Naive thymus-derived CD4-positive, alpha-beta T cell (primary cell): Measurements from ENCODE around the gene FUBP3. TPM values are rescaled to one million over a fixed set of nuclear protein-coding genes. Genes with fewer than 3 reads are reported as not detected.

Source experiments
- ATAC-seq: fragments of 150-1000 bp; cut with Tn5 transposase; 2 replicates; pipeline ENCODE4 v1.10.0; 2021; ENCODE audit warnings: mild to moderate bottlenecking, moderate library complexity
- CTCF ChIA-PET: fragments of 350-600 bp; sonication (Branson Sonifier 250); formaldehyde crosslinking; loops from one replicate; lab custom pipeline; 2021; ENCODE audit warnings: antibody characterized with exemption; lab: Charles Lee
- POLR2A ChIA-PET: fragments of 350-600 bp; sonication (Branson Sonifier 250); formaldehyde crosslinking; loops from one replicate; lab custom pipeline; 2021; ENCODE audit warnings: antibody characterized with exemption, inconsistent platforms; lab: Charles Lee
- DNase-seq, 9 donors: peaks; one replicate each; pipeline versions ENCODE4 v3.0.0 to v3.0.0-alpha.2; 2020 to 2022; ENCODE audit warnings: mixed read lengths in 1 of 9
- H3K27ac ChIP-seq: one replicate; pipeline ENCODE4 v1.7.0; 2013; ENCODE audit warnings: mild to moderate bottlenecking, low read depth, low read length, moderate library complexity
- H3K27me3 ChIP-seq, 2 donors: one replicate each; pipeline ENCODE4 v1.7.0; 2013; ENCODE audit warnings: low read length in 2 of 2, mild to moderate bottlenecking in 2 of 2, moderate library complexity in 2 of 2; ENCODE audit not compliant: control insufficient read depth in 2 of 2, insufficient read depth in 2 of 2
- H3K36me3 ChIP-seq, 3 experiments: 1 replicate in 2 of 3; 2 replicates in 1 of 3; pipeline ENCODE4 v1.7.0; 2013; ENCODE audit warnings: low read length in 3 of 3, mild to moderate bottlenecking in 3 of 3, moderate library complexity in 1 of 3; ENCODE audit not compliant: insufficient read depth in 3 of 3, control insufficient read depth in 2 of 3
- H3K4me1 ChIP-seq, 2 donors: one replicate each; pipeline ENCODE4 v1.7.0; 2013; ENCODE audit warnings: low read length in 2 of 2, mild to moderate bottlenecking in 2 of 2, moderate library complexity in 1 of 2; ENCODE audit not compliant: control insufficient read depth in 2 of 2, insufficient read depth in 2 of 2
- H3K4me3 ChIP-seq: 2 replicates; pipeline ENCODE4 v1.7.0; 2013; ENCODE audit warnings: mild to moderate bottlenecking, low read length
- H3K9me3 ChIP-seq, 3 experiments: 1 replicate in 2 of 3; 2 replicates in 1 of 3; pipeline ENCODE4 v1.7.0; 2013; ENCODE audit warnings: low read length in 3 of 3; ENCODE audit not compliant: control insufficient read depth in 2 of 3
- H3K27ac Mint-ChIP-seq, 9 donors: one replicate each; pipeline ENCODE4 v1.8.0; 2020 to 2022; ENCODE audit warnings: mixed read lengths in 9 of 9, mild to moderate bottlenecking in 8 of 9, moderate library complexity in 5 of 9, inconsistent platforms in 2 of 9
- H3K27me3 Mint-ChIP-seq, 5 donors: one replicate each; pipeline ENCODE4 v1.8.0; 2021 to 2022; ENCODE audit warnings: mixed read lengths in 5 of 5, mild to moderate bottlenecking in 1 of 5
- H3K36me3 Mint-ChIP-seq, 5 donors: one replicate each; pipeline ENCODE4 v1.8.0; 2020 to 2022; ENCODE audit warnings: mixed read lengths in 5 of 5, mild to moderate bottlenecking in 3 of 5, inconsistent platforms in 1 of 5
- H3K4me1 Mint-ChIP-seq, 7 donors: one replicate each; pipeline ENCODE4 v1.8.0; 2020 to 2022; ENCODE audit warnings: mixed read lengths in 7 of 7, mild to moderate bottlenecking in 3 of 7, inconsistent platforms in 1 of 7
- H3K4me3 Mint-ChIP-seq, 10 donors: one replicate each; pipeline ENCODE4 v1.8.0; 2020 to 2022; ENCODE audit warnings: mild to moderate bottlenecking in 10 of 10, mixed read lengths in 10 of 10, moderate library complexity in 6 of 10, inconsistent platforms in 2 of 10
- H3K9me3 Mint-ChIP-seq, 11 donors: one replicate each; pipeline ENCODE4 v1.8.0; 2020 to 2022; ENCODE audit warnings: mixed read lengths in 11 of 11, mild to moderate bottlenecking in 4 of 11, inconsistent platforms in 1 of 11, moderate library complexity in 1 of 11
- intact Hi-C, 2 donors: fragments of 100-400 bp; cut with micrococcal nuclease; formaldehyde crosslinking; loops; one replicate each; pipeline ENCODE4 v1.15.1; 2023
- polyA plus RNA-seq, 2 donors: library from polyadenylated mRNA; unstranded; fragments of 300-500 nt; fragmentation: Illumina TruSeq; gene quantifications; one replicate each; pipeline ENCODE4 v1.2.3, GENCODE V29; 2021
- total RNA-seq, 6 experiments: library from RNA in 5 of 6; stranded (reverse) in 5 of 6; gene quantifications; 1 replicate in 5 of 6; 2 replicates in 1 of 6; pipeline ENCODE4 v1.2.3 and lab custom pipeline; 2021 to 2026

Gene FUBP3
- total and polyA plus RNA-seq, 7 experiments from 2014 or later, result 30.0 to 49.6 (median 37.3) TPM

DNA sequence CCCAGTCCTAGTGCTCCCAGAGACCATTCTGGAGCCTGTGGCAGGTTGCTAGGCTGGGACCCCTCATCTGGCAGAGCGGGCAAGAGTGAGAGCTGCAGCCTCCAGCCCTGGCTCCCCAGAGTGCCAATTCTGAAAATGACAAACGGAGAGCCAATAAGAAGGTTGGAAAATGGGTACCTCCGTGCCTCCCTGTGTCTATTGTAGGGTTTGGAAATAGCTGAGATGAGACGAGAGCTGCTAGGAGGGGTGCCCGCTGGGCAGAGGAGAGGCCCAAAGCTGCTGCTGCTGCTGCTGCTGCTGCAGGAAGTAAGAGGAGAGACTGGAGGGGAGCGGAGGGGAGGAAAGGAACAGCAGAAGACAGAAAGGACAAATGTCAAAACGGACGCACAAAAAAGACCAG is 36.0 kb upstream of the FUBP3 start:
- H3K4me3 Mint-ChIP-seq, result no peak overlapping the region
- Histone ChIP-seq H3K27me3 (peaks cover 0 to 3% of the 10 kb centered on the region in 2 donors), H3K9me3 (no peaks in the 10 kb centered on the region), H3K27ac (no peak overlapping the region), H3K36me3 (no peaks in the 10 kb centered on the region), H3K4me3 (no peak overlapping the region), H3K4me1 (no peaks in the 10 kb centered on the region)
- no peaks in the 10 kb centered on the region for H3K36me3 Mint-ChIP-seq
- ChIA-PET CTCF (no interaction called here), POLR2A (no interaction called here)
- H3K27me3 Mint-ChIP-seq, result peaks cover 25 to 56% (median 27%) of the 10 kb centered on the region in 5 donors
- H3K9me3 Mint-ChIP-seq, result no peaks in the 10 kb centered on the region
- intact Hi-C loops, result no loop called here
- ATAC-seq, result no peak
- H3K4me1 Mint-ChIP-seq, result peaks cover 0 to 4% (median 0%) of the 10 kb centered on the region in 7 donors
- no peak for DNase-seq
- H3K27ac Mint-ChIP-seq, result no peak overlapping the region

DNA sequence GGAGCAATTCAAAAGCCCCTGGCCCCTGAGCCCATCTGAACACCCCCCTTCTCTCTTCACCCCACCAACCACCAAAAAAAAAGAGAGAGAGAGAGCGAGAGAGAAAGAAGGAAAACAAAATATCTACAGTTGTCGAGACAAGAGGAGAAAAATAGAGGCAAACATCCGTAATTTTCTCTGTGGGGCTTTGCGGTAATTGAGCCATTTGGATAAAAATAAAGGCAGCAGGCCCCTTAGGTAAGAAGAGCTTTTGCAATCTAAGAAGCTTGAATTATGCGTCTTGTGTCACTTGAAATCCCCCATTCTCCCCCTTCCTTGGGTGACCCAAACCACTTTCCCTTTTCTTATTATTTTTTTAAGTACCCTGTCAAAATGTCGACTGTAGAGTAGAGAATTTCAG is 35.5 kb upstream of the FUBP3 start:
- peaks cover 20 to 52% (median 22%) of the 10 kb centered on the region in 5 donors for H3K27me3 Mint-ChIP-seq
- H3K27me3 ChIP-seq, result peaks cover 0 to 3% of the 10 kb centered on the region in 2 donors
- no peak overlapping the region for H3K4me3 ChIP-seq
- peaks cover 0 to 4% (median 0%) of the 10 kb centered on the region in 11 donors for H3K9me3 Mint-ChIP-seq
- H3K4me1 ChIP-seq, result no peaks in the 10 kb centered on the region
- intact Hi-C loops, result no loop called here
- no peaks in the 10 kb centered on the region for H3K9me3 ChIP-seq
- H3K36me3 ChIP-seq, result no peaks in the 10 kb centered on the region
- H3K27ac Mint-ChIP-seq, result no peak overlapping the region
- no peaks in the 10 kb centered on the region for H3K36me3 Mint-ChIP-seq
- H3K4me3 Mint-ChIP-seq, result no peak overlapping the region
- POLR2A ChIA-PET, result no interaction called here
- no peak for DNase-seq
- ATAC-seq, result no peak
- no peak overlapping the region for H3K27ac ChIP-seq
- CTCF ChIA-PET, result no interaction called here
- H3K4me1 Mint-ChIP-seq, result peaks cover 0 to 4% (median 0%) of the 10 kb centered on the region in 7 donors

DNA sequence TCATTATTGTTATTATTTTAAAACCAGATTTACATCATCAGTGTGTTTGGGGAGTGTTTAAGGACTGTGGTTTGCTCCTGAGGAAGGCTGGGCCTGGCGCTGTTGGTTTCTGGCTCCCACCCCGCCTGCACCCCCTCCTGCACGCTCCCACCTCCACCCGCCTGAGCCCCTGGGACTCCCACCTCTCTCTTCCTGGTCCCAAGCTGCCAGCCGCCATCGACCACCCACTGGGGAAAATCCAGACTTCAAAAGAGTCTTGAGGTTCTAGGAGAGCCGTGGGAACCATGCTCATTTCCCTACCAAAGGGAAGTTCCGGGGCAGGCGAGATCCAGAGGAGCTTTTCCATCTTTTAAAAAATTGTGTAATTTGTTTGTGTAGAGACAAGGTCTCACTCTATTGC is 35.0 kb upstream of the FUBP3 start:
- Histone ChIP-seq H3K36me3 (no peaks in the 10 kb centered on the region), H3K27ac (no peak overlapping the region), H3K4me3 (no peak overlapping the region), H3K9me3 (no peaks in the 10 kb centered on the region), H3K27me3 (peaks cover 0 to 3% of the 10 kb centered on the region in 2 donors), H3K4me1 (no peaks in the 10 kb centered on the region)
- POLR2A ChIA-PET, result no interaction called here
- H3K4me3 Mint-ChIP-seq, result no peak overlapping the region
- CTCF ChIA-PET, result no interaction called here
- H3K27ac Mint-ChIP-seq, result no peak overlapping the region
- DNase-seq (no peak), ATAC-seq (no peak)
- H3K9me3 Mint-ChIP-seq, result peaks cover 0 to 7% (median 3%) of the 10 kb centered on the region in 11 donors
- H3K36me3 Mint-ChIP-seq, result peaks cover 0 to 3% (median 0%) of the 10 kb centered on the region in 5 donors
- peaks cover 0 to 4% (median 0%) of the 10 kb centered on the region in 7 donors for H3K4me1 Mint-ChIP-seq
- intact Hi-C loops, result no loop called here
- H3K27me3 Mint-ChIP-seq, result peaks cover 17 to 50% (median 20%) of the 10 kb centered on the region in 5 donors

DNA sequence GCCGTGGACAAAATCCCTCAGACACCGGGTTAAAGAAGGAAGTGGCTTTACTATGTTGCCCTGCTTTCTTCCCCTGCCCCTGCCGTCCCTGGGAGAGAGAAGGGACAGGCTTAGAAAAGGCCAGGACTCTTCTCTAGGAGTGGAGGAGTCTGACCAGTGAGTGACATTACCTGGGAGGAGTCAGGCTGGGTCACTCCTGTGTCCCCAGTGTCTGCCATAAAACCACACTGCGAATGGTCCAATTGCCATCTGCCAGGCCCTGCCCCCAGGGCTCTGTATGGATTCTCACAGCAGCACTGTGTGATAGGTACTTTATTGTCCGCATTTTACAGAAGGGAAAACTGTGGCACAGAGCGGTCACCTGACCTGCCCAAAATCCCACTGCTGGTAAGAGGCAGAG is 31.3 kb upstream of the FUBP3 start:
- Mint-ChIP-seq H3K27ac (no peak overlapping the region), H3K4me1 (no peaks in the 10 kb centered on the region), H3K4me3 (no peak overlapping the region), H3K27me3 (peaks cover 0 to 25% (median 0%) of the 10 kb centered on the region in 5 donors), H3K9me3 (peaks cover 0 to 11% (median 4%) of the 10 kb centered on the region in 11 donors), H3K36me3 (peaks cover 0 to 3% (median 0%) of the 10 kb centered on the region in 5 donors)
- no peaks in the 10 kb centered on the region for H3K9me3 ChIP-seq
- no peak for DNase-seq
- no peaks in the 10 kb centered on the region for H3K36me3 ChIP-seq
- H3K27ac ChIP-seq, result no peak overlapping the region
- ATAC-seq, result no peak
- intact Hi-C loops, result no loop called here
- H3K27me3 ChIP-seq, result no peaks in the 10 kb centered on the region
- H3K4me3 ChIP-seq, result no peak overlapping the region
- ChIA-PET POLR2A (no interaction called here), CTCF (no interaction called here)
- H3K4me1 ChIP-seq, result no peaks in the 10 kb centered on the region

DNA sequence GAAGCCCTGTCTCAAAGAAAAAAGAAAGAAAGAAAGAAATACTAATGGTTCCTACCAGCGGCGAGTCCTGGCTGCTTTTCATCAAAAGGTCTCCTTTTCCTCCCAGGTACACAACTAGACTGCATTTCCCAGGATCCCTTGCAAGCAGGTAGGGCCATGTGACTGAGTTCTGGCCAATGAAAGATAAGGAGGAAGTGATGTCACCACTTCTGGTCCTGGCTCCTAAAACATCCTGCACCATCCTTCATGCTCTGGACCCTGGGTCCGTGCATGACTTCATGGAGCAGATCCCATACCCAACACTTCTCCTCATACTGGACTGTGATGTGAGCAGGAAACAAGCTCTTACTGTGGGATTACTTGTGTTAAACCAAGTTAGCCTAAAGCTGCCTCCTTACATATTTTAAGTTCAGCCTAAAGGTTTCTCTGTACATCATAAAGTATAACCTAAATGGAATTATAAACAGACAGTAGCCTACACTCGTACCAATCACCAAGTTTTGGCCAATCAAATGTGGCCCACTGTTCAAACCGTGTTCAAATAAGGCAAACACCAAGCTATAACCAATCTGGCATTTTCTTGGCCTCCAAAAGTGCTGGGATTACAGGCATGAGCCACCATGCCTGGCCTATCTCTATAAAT is 30.2 kb upstream of the FUBP3 start:
- Mint-ChIP-seq H3K27me3 (peaks cover 0 to 16% (median 0%) of the 10 kb centered on the region in 5 donors), H3K27ac (no peak overlapping the region), H3K4me3 (no peak overlapping the region), H3K4me1 (no peaks in the 10 kb centered on the region), H3K9me3 (peaks cover 0 to 11% (median 4%) of the 10 kb centered on the region in 11 donors), H3K36me3 (peaks cover 0 to 3% (median 0%) of the 10 kb centered on the region in 5 donors)
- ChIA-PET POLR2A (no interaction called here), CTCF (no interaction called here)
- Histone ChIP-seq H3K9me3 (no peaks in the 10 kb centered on the region), H3K4me3 (no peak overlapping the region), H3K4me1 (no peaks in the 10 kb centered on the region), H3K27me3 (no peaks in the 10 kb centered on the region), H3K27ac (no peak overlapping the region), H3K36me3 (no peaks in the 10 kb centered on the region)
- no peak for ATAC-seq
- DNase-seq, result no peak
- intact Hi-C loops, result no loop called here

DNA sequence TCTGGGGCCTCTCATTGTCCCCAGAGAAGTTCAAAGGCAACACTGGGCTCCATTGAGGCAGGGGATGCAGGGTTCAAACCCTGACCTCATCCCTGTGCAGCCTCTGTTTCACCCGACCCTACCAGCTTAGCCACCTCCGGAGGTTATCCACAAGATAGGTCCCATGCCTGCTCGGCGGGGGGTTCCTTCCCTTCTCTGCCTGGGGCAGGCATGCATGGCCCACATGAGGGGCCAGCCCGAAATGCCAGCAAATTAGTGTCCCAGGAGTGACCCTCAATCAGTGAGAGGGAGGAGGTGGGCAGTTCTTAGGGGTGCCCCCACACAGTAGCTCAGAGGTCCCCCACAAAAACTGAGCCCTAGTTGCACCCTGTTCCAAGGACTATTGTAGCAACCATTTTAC is 24.8 kb upstream of the FUBP3 start:
- Histone ChIP-seq H3K4me3 (no peak overlapping the region), H3K27ac (no peak overlapping the region), H3K4me1 (no peaks in the 10 kb centered on the region), H3K9me3 (no peaks in the 10 kb centered on the region), H3K36me3 (no peaks in the 10 kb centered on the region), H3K27me3 (no peaks in the 10 kb centered on the region)
- H3K27me3 Mint-ChIP-seq, result peaks cover 0 to 19% (median 5%) of the 10 kb centered on the region in 5 donors
- DNase-seq (no peak), ATAC-seq (no peak)
- CTCF ChIA-PET, result no interaction called here
- no peaks in the 10 kb centered on the region for H3K36me3 Mint-ChIP-seq
- H3K9me3 Mint-ChIP-seq, result peaks cover 0 to 4% (median 0%) of the 10 kb centered on the region in 11 donors
- intact Hi-C loops, result no loop called here
- H3K4me3 Mint-ChIP-seq, result no peak overlapping the region
- POLR2A ChIA-PET, result no interaction called here
- H3K27ac Mint-ChIP-seq, result no peak overlapping the region
- H3K4me1 Mint-ChIP-seq, result no peaks in the 10 kb centered on the region

DNA sequence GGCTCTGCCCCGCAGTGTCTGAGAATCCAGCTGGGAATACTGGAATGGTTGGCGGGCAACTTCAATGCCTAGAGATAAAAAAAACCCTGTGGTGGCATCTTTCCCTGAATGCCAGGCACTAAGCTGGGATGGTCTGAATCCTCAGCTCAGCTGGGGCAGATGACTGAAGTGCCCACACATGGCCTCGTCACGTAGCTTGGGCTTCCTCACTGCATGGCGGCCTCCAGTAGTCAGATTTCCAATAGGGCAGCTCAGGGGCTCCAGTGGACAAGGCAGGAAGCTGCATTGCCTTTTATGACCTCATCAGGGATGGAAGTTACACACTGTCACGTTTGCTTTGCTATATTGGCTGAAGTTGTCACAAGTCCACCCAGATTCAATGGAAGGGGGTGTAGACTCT is 24.3 kb upstream of the FUBP3 start:
- Histone ChIP-seq H3K9me3 (no peaks in the 10 kb centered on the region), H3K4me3 (no peak overlapping the region), H3K4me1 (no peaks in the 10 kb centered on the region), H3K36me3 (no peaks in the 10 kb centered on the region), H3K27me3 (no peaks in the 10 kb centered on the region), H3K27ac (no peak overlapping the region)
- peaks cover 0 to 19% (median 5%) of the 10 kb centered on the region in 5 donors for H3K27me3 Mint-ChIP-seq
- ChIA-PET POLR2A (no interaction called here), CTCF (no interaction called here)
- ATAC-seq (no peak), DNase-seq (no peak)
- H3K27ac Mint-ChIP-seq, result no peak overlapping the region
- no peak overlapping the region for H3K4me3 Mint-ChIP-seq
- H3K36me3 Mint-ChIP-seq, result no peaks in the 10 kb centered on the region
- H3K4me1 Mint-ChIP-seq, result no peaks in the 10 kb centered on the region
- intact Hi-C loops, result no loop called here
- peaks cover 0 to 4% (median 0%) of the 10 kb centered on the region in 11 donors for H3K9me3 Mint-ChIP-seq
